Astrocyte (in vitro differentiated cells and primary cell): Measurements from ENCODE around the gene CHST6.

Source experiments
- CTCF ChIP-seq: IDR thresholded peaks from 2 replicates; pipeline ENCODE4 v1.5.1; 2011; ENCODE audit warnings: low read depth, mild to moderate bottlenecking, inconsistent platforms, low read length, moderate library complexity; ENCODE audit not compliant: insufficient read depth
- EZH2 ChIP-seq: IDR thresholded peaks from 2 replicates; pipeline ENCODE4 v1.6.1; 2012; ENCODE audit warnings: mild to moderate bottlenecking, low read length, inconsistent platforms; ENCODE audit not compliant: insufficient read depth

- TF ChIP-seq CTCF, result no peak
- TF ChIP-seq EZH2, result no peak
Observed at GRCh38 chr16:75502916-75503605, 7.8 kb upstream of the CHST6 start.
